HepG2 (cell line): Measurements from ENCODE around the gene SH3GL1. TPM values are rescaled to one million over a fixed set of nuclear protein-coding genes. Genes with fewer than 3 reads are reported as not detected.
A peak's percentile ranks its signal among the peaks of the same experiment; 100 is the strongest.

Experiments
- CENPBD1 ChIP-seq: sonication (generic); formaldehyde crosslinking; IDR thresholded peaks from 2 replicates; pipeline ENCODE4 v1.8.0; 2022; ENCODE audit warnings: missing genetic modification reagents, low read depth, mild to moderate bottlenecking, borderline replicate concordance
- DZIP1 ChIP-seq: sonication (generic); formaldehyde crosslinking; IDR thresholded peaks from 2 replicates; pipeline ENCODE4 v1.5.0; 2020; ENCODE audit warnings: mild to moderate bottlenecking, missing genetic modification reagents
- ESRRA ChIP-seq: sonication (generic); formaldehyde crosslinking; IDR thresholded peaks from 2 replicates; pipeline ENCODE4 v1.5.1; 2020; ENCODE audit warnings: mild to moderate bottlenecking, low read depth, missing genetic modification reagents
- FOXK1 ChIP-seq: sonication (generic); formaldehyde crosslinking; IDR thresholded peaks from 2 replicates; pipeline ENCODE4 v1.4.0; 2020; ENCODE audit warnings: low read depth, missing genetic modification reagents, borderline replicate concordance
- HDAC1 ChIP-seq: sonication (generic); formaldehyde crosslinking; IDR thresholded peaks from 2 replicates; pipeline ENCODE4 v1.5.1; 2020; ENCODE audit warnings: mild to moderate bottlenecking, missing genetic modification reagents
- HOXD1 ChIP-seq: sonication (generic); formaldehyde crosslinking; IDR thresholded peaks from 2 replicates; pipeline ENCODE4 v1.5.0; 2020; ENCODE audit warnings: missing genetic modification reagents
- RAD51 ChIP-seq: fragments of 450-650 bp; IDR thresholded peaks from 2 replicates; pipeline ENCODE4 v1.6.1; 2016; ENCODE audit warnings: borderline replicate concordance
- SOX5 ChIP-seq: IDR thresholded peaks from 2 replicates; pipeline ENCODE4 v1.6.1; 2016; ENCODE audit warnings: borderline replicate concordance
- THAP9 ChIP-seq: sonication (generic); formaldehyde crosslinking; IDR thresholded peaks from 2 replicates; pipeline ENCODE4; 2020; ENCODE audit warnings: missing genetic modification reagents, mild to moderate bottlenecking, borderline replicate concordance
- ZBTB46 ChIP-seq: sonication (generic); formaldehyde crosslinking; IDR thresholded peaks from 2 replicates; pipeline ENCODE4 v1.4.0; 2020; ENCODE audit warnings: mild to moderate bottlenecking, missing genetic modification reagents, borderline replicate concordance
- ZFP37 ChIP-seq: sonication (generic); formaldehyde crosslinking; IDR thresholded peaks from 2 replicates; pipeline ENCODE4 v1.4.0; 2020; ENCODE audit warnings: missing genetic modification reagents, borderline replicate concordance
- ZNF251 ChIP-seq: sonication (generic); formaldehyde crosslinking; IDR thresholded peaks from 2 replicates; pipeline ENCODE4 v1.9.0; 2021; ENCODE audit warnings: mild to moderate bottlenecking, missing genetic modification reagents
- ZZZ3 ChIP-seq: sonication (generic); formaldehyde crosslinking; IDR thresholded peaks from 2 replicates; pipeline ENCODE4 v1.4.0; 2020; ENCODE audit warnings: missing genetic modification reagents, mild to moderate bottlenecking, borderline replicate concordance
- polyA plus RNA-seq, 8 experiments: library from polyadenylated mRNA; depleted of rRNA in 3 of 8; stranded (reverse) in 7 of 8; unstranded in 1 of 8; fragments of >200 nt; fragmentation: Illumina TruSeq in 4 of 8; extraction: Trizol in 4 of 8; gene quantifications; 2 replicates each; pipeline versions ENCODE4 v1.2.1 to v1.2.3, GENCODE V29; 2011 to 2016; ENCODE audit warnings: low read depth in 4 of 8, missing spikeins in 1 of 8, mixed read lengths in 1 of 8; ENCODE audit not compliant: insufficient read depth in 1 of 8
- total RNA-seq, 5 experiments: library from RNA; depleted of rRNA; stranded (reverse); fragments of >200 nt; fragmentation: Illumina TruSeq; extraction: Trizol; gene quantifications; 2 replicates each; pipeline ENCODE4 v1.2.3, GENCODE V29; 2016; ENCODE audit warnings: low read depth in 1 of 5
- TF ChIP-seq, protein P1 (sequence below): IDR thresholded peaks from 2 replicates; pipeline ENCODE4 v1.6.1; 2016; ENCODE audit warnings: missing biosample characterization, missing genetic modification reagents, low read depth
- TF ChIP-seq, protein P2 (sequence below): sonication (generic); formaldehyde crosslinking; IDR thresholded peaks from 2 replicates; pipeline ENCODE4 v1.5.1; 2020; ENCODE audit warnings: missing genetic modification reagents, mild to moderate bottlenecking, borderline replicate concordance

Gene SH3GL1
- total and polyA plus RNA-seq, 2 of the 13 experiments (the other 11 are each of a cell fraction or from before 2014, with no cell fraction given) = 33.0 to 45.1 TPM

GRCh38 chr19:4390567-4391305 lies 9.6 kb downstream of the SH3GL1 start (continued):
- TF ChIP-seq THAP9 (CRISPR knock-in tag) (no peak), ZBTB46 (CRISPR knock-in tag) (no peak), ESRRA (peak; percentile 30; the same call in 1 of the 2 replicates), FOXK1 (peak; percentile 82; the same call in 1 of the 2 replicates), ZZZ3 (CRISPR knock-in tag) (peak; percentile 64; the same call in 1 of the 2 replicates), CENPBD1 (CRISPR knock-in tag) (no peak), DZIP1 (CRISPR knock-in tag) (no peak), RAD51 (no peak), HDAC1 (CRISPR knock-in tag) (peak; percentile 74), ZFP37 (CRISPR knock-in tag) (no peak), SOX5 (CRISPR knock-in tag) (peak; percentile 79), ZNF251 (no peak), HOXD1 (CRISPR knock-in tag) (no peak)
- TF ChIP-seq, protein P1, sequence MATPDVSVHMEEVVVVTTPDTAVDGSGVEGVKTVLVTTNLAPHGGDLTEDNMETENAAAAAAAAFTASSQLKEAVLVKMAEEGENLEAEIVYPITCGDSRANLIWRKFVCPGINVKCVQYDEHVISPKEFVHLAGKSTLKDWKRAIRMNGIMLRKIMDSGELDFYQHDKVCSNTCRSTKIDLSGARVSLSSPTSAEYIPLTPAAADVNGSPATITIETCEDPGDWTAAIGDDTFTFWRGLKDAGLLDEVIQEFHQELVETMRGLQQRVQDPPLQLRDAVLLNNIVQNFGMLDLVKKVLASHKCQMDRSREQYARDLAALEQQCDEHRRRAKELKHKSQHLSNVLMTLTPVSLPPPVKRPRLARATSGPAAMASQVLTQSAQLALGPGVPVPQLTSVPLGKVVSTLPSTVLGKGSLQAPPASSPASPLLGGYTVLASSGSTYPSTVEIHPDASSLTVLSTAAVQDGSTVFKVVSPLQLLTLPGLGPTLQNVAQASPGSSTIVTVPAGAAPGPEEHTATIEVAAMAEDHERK (CRISPR knock-in tag) = no peak
- TF ChIP-seq, protein P2, sequence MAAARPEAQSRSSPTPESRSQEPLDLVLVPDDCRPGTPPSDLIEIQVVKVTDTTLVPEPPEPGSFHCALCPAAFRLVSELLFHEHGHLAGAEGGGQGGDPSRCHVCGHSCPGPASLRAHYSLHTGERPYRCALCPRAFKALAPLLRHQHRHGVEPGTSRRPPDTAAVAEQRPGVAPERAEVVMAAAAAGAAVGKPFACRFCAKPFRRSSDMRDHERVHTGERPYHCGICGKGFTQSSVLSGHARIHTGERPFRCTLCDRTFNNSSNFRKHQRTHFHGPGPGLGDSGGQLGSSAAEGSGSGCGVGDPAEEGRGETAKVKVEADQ = peak; percentile 65; the same call in 1 of the 2 replicates
